Measurements from ENCODE around the gene IGFN1.

GRCh38 chr1:201181726-201182125 is 8.9 kb upstream of the IGFN1 start:
- TF ChIP-seq CTCF (IDR thresholded peaks at IDR 0.05), result no peak
- TF ChIP-seq ZFX (IDR thresholded peaks at IDR 0.05; ENCODE audit: borderline replicate concordance), result no peak

Measured in 22Rv1 (cell line).